ENCODE results near the gene TEAD3.

The TEAD3 gene

DNA sequence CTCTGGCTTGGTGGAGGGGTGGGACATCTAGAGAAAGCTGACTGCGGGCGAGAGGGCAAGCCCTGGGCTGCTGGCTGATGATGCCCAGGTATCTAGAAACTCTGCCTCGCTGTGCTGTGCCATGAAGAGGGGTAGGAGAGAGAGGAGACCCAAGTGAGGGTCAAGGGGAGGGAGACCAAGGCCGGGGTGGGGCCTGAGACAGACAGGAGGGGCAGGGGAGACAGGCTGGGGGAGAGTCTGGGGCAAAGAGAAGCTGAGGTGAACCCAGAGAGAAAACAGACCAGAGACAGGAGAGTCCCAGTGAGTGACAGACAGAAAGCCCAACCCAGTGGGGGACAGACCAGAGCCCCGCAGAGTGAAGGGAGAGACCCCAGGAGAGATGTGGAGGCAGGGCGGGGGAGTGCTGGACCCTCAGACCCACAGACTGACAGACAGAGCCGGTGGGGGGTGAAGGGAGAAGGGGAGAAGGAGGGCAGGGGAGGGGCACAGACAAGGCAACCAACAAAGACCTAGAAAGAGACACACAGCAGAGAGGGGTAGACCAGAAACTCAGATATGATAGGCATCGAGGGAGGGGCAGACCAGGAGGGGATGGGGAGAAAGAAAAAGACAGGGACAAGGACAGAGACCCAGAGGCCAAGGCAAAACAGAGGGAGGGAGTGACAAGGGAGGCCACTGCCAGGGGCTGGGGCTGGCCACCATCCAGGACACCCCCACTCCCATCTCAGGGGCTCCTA is 5.9 kb downstream of the TEAD3 start:
- CTCF ChIA-PET: no interaction called here
- POLR2A ChIA-PET: no interaction called here
- no peak for DNase-seq (ENCODE audit: extremely low spot score)
- TF ChIP-seq, protein P1, sequence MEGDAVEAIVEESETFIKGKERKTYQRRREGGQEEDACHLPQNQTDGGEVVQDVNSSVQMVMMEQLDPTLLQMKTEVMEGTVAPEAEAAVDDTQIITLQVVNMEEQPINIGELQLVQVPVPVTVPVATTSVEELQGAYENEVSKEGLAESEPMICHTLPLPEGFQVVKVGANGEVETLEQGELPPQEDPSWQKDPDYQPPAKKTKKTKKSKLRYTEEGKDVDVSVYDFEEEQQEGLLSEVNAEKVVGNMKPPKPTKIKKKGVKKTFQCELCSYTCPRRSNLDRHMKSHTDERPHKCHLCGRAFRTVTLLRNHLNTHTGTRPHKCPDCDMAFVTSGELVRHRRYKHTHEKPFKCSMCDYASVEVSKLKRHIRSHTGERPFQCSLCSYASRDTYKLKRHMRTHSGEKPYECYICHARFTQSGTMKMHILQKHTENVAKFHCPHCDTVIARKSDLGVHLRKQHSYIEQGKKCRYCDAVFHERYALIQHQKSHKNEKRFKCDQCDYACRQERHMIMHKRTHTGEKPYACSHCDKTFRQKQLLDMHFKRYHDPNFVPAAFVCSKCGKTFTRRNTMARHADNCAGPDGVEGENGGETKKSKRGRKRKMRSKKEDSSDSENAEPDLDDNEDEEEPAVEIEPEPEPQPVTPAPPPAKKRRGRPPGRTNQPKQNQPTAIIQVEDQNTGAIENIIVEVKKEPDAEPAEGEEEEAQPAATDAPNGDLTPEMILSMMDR (IDR thresholded peaks at IDR 0.05; ENCODE audit: control extremely low read depth, extremely low read depth, low read depth, missing control alignments): no peak

DNA sequence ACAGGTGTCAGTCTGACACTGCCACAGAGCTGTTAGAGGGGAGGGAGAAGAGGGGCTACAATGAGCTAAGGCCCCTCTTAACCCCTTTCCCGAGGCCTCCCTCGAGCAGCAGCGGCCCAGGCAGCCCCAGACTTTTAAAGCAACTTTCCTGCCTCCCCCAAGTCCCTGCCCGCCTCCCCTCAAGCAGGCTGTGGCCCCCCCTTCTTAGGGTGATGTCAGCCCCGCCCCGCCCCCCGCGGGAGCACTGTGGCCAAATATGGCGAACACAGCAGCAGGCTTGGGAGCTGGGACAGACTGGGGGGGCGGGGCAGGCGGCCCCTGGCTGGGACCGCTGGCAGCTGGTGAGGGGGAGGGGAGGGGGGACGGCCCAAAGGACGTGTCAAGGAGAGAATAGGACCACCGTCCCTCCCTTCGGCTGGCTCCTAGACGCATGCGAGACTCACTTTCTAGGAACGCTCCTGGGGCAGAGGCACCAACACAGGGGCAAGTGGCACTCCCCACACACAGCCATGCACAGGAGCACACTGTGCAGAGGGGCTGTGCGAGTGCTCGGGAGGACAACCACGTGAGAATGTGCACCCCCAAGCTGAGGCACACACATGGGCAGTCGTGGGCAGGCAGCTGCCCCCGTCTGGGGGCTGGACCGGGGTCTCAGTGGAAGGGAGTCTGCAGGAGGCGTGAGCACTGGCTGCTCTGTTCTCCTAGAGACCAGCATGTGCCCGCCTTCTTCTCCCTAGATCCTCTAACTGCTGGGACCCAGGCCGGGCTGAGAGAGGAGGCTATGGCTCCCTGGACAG is 6.7 kb downstream of the TEAD3 start:
- ChIA-PET POLR2A (no interaction called here), CTCF (no interaction called here)
- TF ChIP-seq, protein P1 (IDR thresholded peaks at IDR 0.05; ENCODE audit: control extremely low read depth, extremely low read depth, low read depth, missing control alignments): no peak
- DNase-seq (ENCODE audit: extremely low spot score): no peak

DNA sequence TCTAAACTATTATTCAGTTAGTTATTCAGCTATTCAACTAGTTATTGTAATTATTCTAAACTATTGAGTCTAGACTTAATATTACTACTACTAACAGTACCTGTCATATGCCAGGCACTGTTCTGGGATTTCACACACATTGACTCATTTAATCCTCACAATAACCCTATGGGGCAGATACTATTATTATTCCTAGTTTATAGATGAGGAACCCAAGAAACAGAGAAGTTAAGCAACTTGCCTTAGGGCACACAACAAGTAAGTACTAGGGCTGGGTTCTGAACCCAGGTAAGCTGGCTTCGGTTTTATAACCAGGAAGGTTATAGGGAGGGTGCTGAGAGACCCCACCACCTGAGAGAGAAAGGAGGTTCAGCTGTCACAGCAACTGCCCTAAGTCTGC is 7.8 kb downstream of the TEAD3 start:
- ChIA-PET CTCF (interaction anchor here (1.0 kb wide), 1 partner anchor 10 kb away, joined by 3 read pairs; no protein-coding TSS in a partner anchor), POLR2A (no interaction called here)
- DNase-seq (ENCODE audit: extremely low spot score): no peak
- TF ChIP-seq, protein P1 (IDR thresholded peaks at IDR 0.05; ENCODE audit: control extremely low read depth, extremely low read depth, low read depth, missing control alignments): no peak

DNA sequence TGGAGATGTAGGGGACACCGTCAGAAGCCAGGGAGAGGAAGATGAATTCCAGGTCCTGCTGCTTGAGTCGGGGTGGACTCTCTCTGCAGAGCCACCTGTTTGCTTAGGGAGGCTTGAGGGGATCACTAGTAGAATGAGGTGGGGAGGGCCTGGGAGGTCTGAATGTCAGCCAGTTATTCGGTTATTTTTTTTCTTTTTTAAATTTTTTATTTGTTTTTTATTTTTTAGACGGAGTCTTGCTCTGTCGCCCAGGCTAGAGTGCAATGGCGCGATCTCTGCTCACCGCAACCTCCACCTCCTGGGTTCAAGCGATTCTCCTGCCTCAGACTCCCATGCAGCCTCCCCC is 8.4 kb downstream of the TEAD3 start:
- TF ChIP-seq, protein P1 (IDR thresholded peaks at IDR 0.05; ENCODE audit: control extremely low read depth, extremely low read depth, low read depth, missing control alignments): no peak
- CTCF ChIA-PET: interaction anchor here (1.0 kb wide), 1 partner anchor 11 kb away, joined by 3 read pairs; no protein-coding TSS in a partner anchor
- DNase-seq (ENCODE audit: extremely low spot score): no peak
- POLR2A ChIA-PET: no interaction called here

DNA sequence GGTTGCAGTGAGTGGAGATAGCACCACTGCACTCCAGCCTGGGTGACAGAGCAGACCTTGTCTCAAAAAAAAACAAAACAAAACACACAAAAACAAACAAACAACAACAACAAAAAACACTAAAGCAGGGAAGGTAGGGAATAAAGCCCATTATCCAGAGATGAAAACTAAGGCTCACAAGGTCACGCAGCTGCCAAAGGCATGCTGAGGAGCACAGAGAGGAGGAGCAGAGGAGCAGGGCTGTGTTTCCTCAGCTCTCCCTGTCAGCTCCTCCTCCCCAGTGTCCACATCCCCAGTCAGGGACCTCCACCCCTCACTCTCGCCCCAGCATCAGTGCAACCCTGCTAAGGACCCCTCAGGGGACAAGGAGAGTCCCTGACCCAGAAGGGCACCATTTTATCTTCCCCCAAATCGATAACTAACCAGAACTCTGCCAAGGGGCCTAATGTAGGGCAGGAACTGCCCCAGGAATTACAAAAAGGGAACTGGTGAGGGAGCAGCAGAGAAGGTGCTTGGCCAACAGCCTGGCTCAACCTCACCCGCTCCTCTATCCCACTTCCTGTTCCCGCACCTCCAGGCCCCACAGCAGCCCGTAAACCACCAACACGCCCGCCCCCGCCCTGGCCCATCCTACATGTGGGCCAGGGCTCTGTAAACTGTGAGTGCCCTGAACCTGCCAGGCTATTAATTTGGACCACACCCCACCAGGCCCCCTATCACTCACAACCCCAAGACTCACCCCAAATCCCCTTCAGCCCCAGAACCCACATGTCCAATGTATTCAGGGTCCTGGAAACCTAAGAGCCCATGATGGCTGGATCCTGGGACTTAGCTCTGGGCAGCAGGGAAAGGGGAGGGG is 9.0 kb downstream of the TEAD3 start:
- CTCF ChIA-PET: interaction anchor here (0.8 kb wide), 1 partner anchor 10 kb away, joined by 3 read pairs; no protein-coding TSS in a partner anchor
- TF ChIP-seq, protein P1 (IDR thresholded peaks at IDR 0.05; ENCODE audit: control extremely low read depth, extremely low read depth, low read depth, missing control alignments): no peak
- POLR2A ChIA-PET: interaction anchor here (0.5 kb wide), 1 partner anchor 206 kb away, joined by 3 read pairs; no protein-coding TSS in a partner anchor
- DNase-seq (ENCODE audit: extremely low spot score): no peak

Data from GM10248 (cell line).